Measurements from ENCODE around the gene DIS3L2.

- no peak for TF ChIP-seq CTCF (IDR thresholded peaks at IDR 0.05)
- no peak for TF ChIP-seq POLR2A (IDR thresholded peaks at IDR 0.05)
- no peak for TF ChIP-seq EP300 (IDR thresholded peaks at IDR 0.05)
Measured at GRCh38 chr2:232073026-232073425, 111.5 kb downstream of the DIS3L2 start.
